Measurements from ENCODE around the gene COMT.

GRCh38 chr22:19915287-19915954 lies 26.2 kb upstream of the COMT start:
- no peak for TF ChIP-seq CTCF (IDR thresholded peaks at IDR 0.05; ENCODE audit: insufficient read depth, low read length)
- TF ChIP-seq GABPA (IDR thresholded peaks at IDR 0.05; ENCODE audit: low read depth) = no peak

Data from HL-60 (cell line).